Measurements from ENCODE around the gene ALG6.

Gene ALG6

GRCh38 chr1:63326106-63326472 is 41.3 kb upstream of the ALG6 start:
- DNase-seq (ENCODE audit: low spot score): no peak
- TF ChIP-seq, protein P1, sequence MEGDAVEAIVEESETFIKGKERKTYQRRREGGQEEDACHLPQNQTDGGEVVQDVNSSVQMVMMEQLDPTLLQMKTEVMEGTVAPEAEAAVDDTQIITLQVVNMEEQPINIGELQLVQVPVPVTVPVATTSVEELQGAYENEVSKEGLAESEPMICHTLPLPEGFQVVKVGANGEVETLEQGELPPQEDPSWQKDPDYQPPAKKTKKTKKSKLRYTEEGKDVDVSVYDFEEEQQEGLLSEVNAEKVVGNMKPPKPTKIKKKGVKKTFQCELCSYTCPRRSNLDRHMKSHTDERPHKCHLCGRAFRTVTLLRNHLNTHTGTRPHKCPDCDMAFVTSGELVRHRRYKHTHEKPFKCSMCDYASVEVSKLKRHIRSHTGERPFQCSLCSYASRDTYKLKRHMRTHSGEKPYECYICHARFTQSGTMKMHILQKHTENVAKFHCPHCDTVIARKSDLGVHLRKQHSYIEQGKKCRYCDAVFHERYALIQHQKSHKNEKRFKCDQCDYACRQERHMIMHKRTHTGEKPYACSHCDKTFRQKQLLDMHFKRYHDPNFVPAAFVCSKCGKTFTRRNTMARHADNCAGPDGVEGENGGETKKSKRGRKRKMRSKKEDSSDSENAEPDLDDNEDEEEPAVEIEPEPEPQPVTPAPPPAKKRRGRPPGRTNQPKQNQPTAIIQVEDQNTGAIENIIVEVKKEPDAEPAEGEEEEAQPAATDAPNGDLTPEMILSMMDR (IDR thresholded peaks at IDR 0.05; ENCODE audit: extremely low read depth, missing control alignments): no peak

- DNase-seq (ENCODE audit: low spot score): peak; percentile 37
These were observed 40.7 kb upstream of the ALG6 start for GRCh38 chr1:63326473-63327380.

GRCh38 chr1:63327417-63328054 is 39.9 kb upstream of the ALG6 start:
- TF ChIP-seq, protein P1 (IDR thresholded peaks at IDR 0.05; ENCODE audit: extremely low read depth, missing control alignments): peak; percentile 73

More at GRCh38 chr1:63326473-63327380, 40.7 kb upstream of the ALG6 start:
- TF ChIP-seq, protein P1 (IDR thresholded peaks at IDR 0.05; ENCODE audit: extremely low read depth, missing control alignments): no peak

GRCh38 chr1:63328122-63328521 is 39.3 kb upstream of the ALG6 start:
- peak; percentile 17 for DNase-seq (ENCODE audit: low spot score)
- TF ChIP-seq, protein P1 (IDR thresholded peaks at IDR 0.05; ENCODE audit: extremely low read depth, missing control alignments): no peak

More at GRCh38 chr1:63327417-63328054, 39.9 kb upstream of the ALG6 start:
- DNase-seq (ENCODE audit: low spot score): peak; percentile 84

DNA sequence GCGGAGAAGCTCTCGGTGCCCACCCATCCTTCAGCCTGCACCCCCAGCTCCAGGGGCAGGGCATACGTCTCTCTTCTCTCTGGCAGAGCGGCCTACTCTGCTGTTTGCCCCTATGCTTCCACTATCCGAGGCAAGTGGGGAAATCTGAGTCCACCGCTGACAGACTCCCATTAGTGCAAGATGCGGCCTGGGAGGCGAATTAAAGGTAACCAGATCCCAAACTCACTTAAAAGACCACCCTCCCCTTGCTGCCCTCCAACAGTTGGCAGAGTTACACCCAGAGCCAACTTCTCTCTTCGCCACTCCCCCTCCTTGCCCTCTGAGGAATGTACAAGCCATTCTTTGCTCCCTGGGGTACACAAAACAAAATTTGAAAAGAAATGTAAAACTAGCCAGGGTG is 38.6 kb upstream of the ALG6 start:
- TF ChIP-seq, protein P1 (IDR thresholded peaks at IDR 0.05; ENCODE audit: extremely low read depth, missing control alignments): no peak
- DNase-seq (ENCODE audit: low spot score): no peak

DNA sequence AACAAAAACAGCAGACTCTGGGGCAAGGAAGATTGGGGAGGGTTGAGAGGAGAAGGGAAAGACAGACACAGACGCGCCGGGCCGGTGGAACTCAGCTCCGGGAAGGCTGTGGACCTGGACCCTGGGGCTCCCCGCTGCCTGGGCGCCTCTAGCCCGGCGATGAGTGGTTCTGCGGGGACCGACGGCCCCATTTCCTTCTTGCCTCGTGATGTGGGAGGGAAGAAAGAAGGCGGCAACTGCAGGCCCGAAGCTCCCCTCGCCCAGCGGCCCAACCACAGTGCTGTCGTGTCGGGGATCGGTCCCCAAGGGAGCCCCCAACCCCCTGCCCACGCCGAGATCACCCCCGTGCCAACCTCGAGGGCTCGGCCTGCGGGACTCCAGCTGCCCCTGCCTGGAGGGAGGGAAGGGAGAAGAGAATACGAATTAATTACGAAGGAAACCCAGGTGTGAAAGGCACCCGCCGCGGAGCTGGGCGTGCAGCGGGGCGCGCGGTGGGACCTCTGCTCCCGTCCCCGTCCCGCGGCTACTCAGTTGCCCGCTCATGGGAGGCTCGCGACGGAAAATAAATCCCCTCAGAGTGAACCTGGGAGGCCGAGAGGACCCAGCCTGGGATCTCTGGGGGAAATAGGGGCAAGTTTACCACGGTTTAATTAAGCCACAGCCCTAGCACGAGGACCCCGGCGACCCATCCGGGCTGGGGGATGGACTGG is 37.7 kb upstream of the ALG6 start:
- no peak for DNase-seq (ENCODE audit: low spot score)
- TF ChIP-seq, protein P1 (IDR thresholded peaks at IDR 0.05; ENCODE audit: extremely low read depth, missing control alignments): no peak
